Adrenal gland (tissue), 12 donors: ENCODE data around the gene BORCS6. TPM values are rescaled to one million over a fixed set of nuclear protein-coding genes. Genes with fewer than 3 reads are reported as not detected.

Experiments
- DNase-seq, 7 donors: peaks; one replicate each; pipeline ENCODE4 v3.0.0-alpha.2; 2019 to 2020
- H3K27ac ChIP-seq, 5 donors: fragments of 200-600 bp; sonication (generic) in 4 of 5; 1 replicate in 3 of 5; 2 replicates in 2 of 5; pipeline versions ENCODE4 v1.5.1 to v1.8.0; 2016 to 2020; ENCODE audit warnings: mild to moderate bottlenecking in 1 of 5
- H3K27me3 ChIP-seq: fragments of 200-600 bp; 2 replicates; pipeline ENCODE4 v1.8.0; 2021
- H3K36me3 ChIP-seq, 2 donors: fragments of 200-600 bp; replicated peaks in 1 of 2; 1 replicate in 1 of 2; 2 replicates in 1 of 2; pipeline versions ENCODE4 v1.5.1 to v1.8.0; 2018 to 2022
- H3K4me1 ChIP-seq, 2 donors: fragments of 200-600 bp; replicated peaks in 1 of 2; 1 replicate in 1 of 2; 2 replicates in 1 of 2; pipeline versions ENCODE4 v1.5.1 to v1.8.0; 2018 to 2021
- H3K4me3 ChIP-seq, 4 donors: fragments of 200-600 bp; sonication (generic) in 3 of 4; one replicate each; pipeline ENCODE4 v1.5.1; 2016 to 2018
- H3K9me3 ChIP-seq, 3 donors: fragments of 200-600 bp; sonication (generic) in 1 of 3; replicated peaks in 1 of 3; 1 replicate in 2 of 3; 2 replicates in 1 of 3; pipeline versions ENCODE4 v1.5.1 to v1.8.0; 2016 to 2021
- POLR2A ChIP-seq, 2 donors: fragments of 450-650 bp; IDR thresholded peaks; one replicate each; pipeline ENCODE4 v1.6.1; 2017; ENCODE audit warnings: antibody characterized with exemption in 2 of 2, mild to moderate bottlenecking in 2 of 2, moderate library complexity in 1 of 2
- WGBS, 4 donors: extraction: QIAGEN DNeasy Blood & Tissue Kit in 2 of 4; methylation state at CpG; one replicate each; pipeline versions ENCODE4 v1.1.5 to v1.1.7; 2013 to 2017; 5-methylcytosine and 5-hydroxymethylcytosine counted together
- intact Hi-C, 2 donors: fragments of 100-400 bp; cut with DNase I; formaldehyde crosslinking; loops; one replicate each; pipeline versions ENCODE4 v1.14.1 to v1.15.0; 2022 to 2023
- polyA plus RNA-seq, 3 donors: library from polyadenylated mRNA; stranded (reverse); fragments of 200-250 nt in 2 of 3; fragments of 350-450 nt in 1 of 3; fragmentation: Illumina TruSeq in 1 of 3; extraction: RNeasy Lipid Tissue Mini Kit (QIAGEN cat#74804) in 1 of 3; gene quantifications; one replicate each; pipeline ENCODE4 v1.2.3, GENCODE V29; 2013 to 2014
- total RNA-seq, 9 donors: library from RNA; depleted of rRNA in 4 of 9; stranded (reverse); fragments of >200 nt in 4 of 9; fragments of 120-200 nt in 1 of 9; fragmentation: NEBNext Ultra II Directional in 1 of 9; extraction: Animal tissue kit (Norgen Biotek cat#: 25700) in 1 of 9; gene quantifications; one replicate each; pipeline versions ENCODE4 v1.1.0 to v1.2.4, GENCODE V29; 2013 to 2023
- TF ChIP-seq, protein P1 (sequence below), 6 experiments: fragments of 450-650 bp in 4 of 6; fragments of 200-600 bp in 2 of 6; sonication (generic) in 1 of 6; IDR thresholded peaks; 1 replicate in 5 of 6; 2 replicates in 1 of 6; pipeline versions ENCODE4 v1.5.1 to v1.8.0; 2016 to 2021; ENCODE audit warnings: antibody characterized with exemption in 6 of 6, mild to moderate bottlenecking in 2 of 6, moderate library complexity in 1 of 6
- donor health status: healthy with polysubstance abuse.
- donor health status: Bipolar disorder and iron deficiency.
- donor health status: DM: yes; HTN: yes; CAD: no.
- donor health status: DM: no; HTN: no; CAD: no.
- donor health status: DM: no; HTN: no; CAD: no.
- donor health status: DM: yes; HTN: yes; CAD: no.

The BORCS6 gene
- total and polyA plus RNA-seq, 12 donors: 3.3 to 29.7 (median 12.3) TPM

- peak within 1 kb of the TSS; percentile 99 to 100 (median 100) for H3K27ac ChIP-seq
- peak; percentile 99 to 100 (median 99) for DNase-seq
- peak; percentile 98 to 99 for TF ChIP-seq POLR2A (IDR thresholded peaks at IDR 0.05)
- TF ChIP-seq, protein P1, sequence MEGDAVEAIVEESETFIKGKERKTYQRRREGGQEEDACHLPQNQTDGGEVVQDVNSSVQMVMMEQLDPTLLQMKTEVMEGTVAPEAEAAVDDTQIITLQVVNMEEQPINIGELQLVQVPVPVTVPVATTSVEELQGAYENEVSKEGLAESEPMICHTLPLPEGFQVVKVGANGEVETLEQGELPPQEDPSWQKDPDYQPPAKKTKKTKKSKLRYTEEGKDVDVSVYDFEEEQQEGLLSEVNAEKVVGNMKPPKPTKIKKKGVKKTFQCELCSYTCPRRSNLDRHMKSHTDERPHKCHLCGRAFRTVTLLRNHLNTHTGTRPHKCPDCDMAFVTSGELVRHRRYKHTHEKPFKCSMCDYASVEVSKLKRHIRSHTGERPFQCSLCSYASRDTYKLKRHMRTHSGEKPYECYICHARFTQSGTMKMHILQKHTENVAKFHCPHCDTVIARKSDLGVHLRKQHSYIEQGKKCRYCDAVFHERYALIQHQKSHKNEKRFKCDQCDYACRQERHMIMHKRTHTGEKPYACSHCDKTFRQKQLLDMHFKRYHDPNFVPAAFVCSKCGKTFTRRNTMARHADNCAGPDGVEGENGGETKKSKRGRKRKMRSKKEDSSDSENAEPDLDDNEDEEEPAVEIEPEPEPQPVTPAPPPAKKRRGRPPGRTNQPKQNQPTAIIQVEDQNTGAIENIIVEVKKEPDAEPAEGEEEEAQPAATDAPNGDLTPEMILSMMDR (IDR thresholded peaks at IDR 0.05): peak in 1 of 6 experiments; percentile 7
- intact Hi-C loops: no loop called here
- peaks cover 0 to 40% of the 10 kb centered on the region in 2 donors for H3K36me3 ChIP-seq
- WGBS, 4 donors: 2 to 6% (median 2%) methylated on average over 23 to 42 of the region's 42 CpGs
- no peaks in the 10 kb centered on the region for H3K9me3 ChIP-seq
- H3K27me3 ChIP-seq: no peaks in the 10 kb centered on the region
- H3K4me3 ChIP-seq: peak within 1 kb of the TSS in 3 of 4 donors; percentile 46 to 93 (median 47)
- H3K4me1 ChIP-seq: peaks cover 34 to 39% of the 10 kb centered on the region in 2 donors
Observed at GRCh38 chr17:8152112-8152775, 37.7 kb downstream of the BORCS6 start, which contains the start of gene PER1. TSS of gene PER1 (minus strand) at chr17:8152404. CDS start at chr17:8150706, 1,698 bp downstream.

GRCh38 chr17:8151641-8152111, 38.3 kb downstream of the BORCS6 start:
- H3K36me3 ChIP-seq: peaks cover 0 to 45% of the 10 kb centered on the region in 2 donors
- peak overlapping the region in 3 of 4 donors; percentile 46 to 93 (median 47) for H3K4me3 ChIP-seq
- intact Hi-C loops: no loop called here
- H3K9me3 ChIP-seq: no peaks in the 10 kb centered on the region
- H3K4me1 ChIP-seq: peaks cover 29 to 45% of the 10 kb centered on the region in 2 donors
- TF ChIP-seq, protein P1 (IDR thresholded peaks at IDR 0.05): no peak
- TF ChIP-seq POLR2A (IDR thresholded peaks at IDR 0.05): no peak
- peak; percentile 79 to 95 (median 90) for DNase-seq
- 1 to 2% (median 1%) methylated on average over 7 to 22 of the region's 22 CpGs for WGBS, 4 donors
- peak overlapping the region; percentile 99 to 100 (median 100) for H3K27ac ChIP-seq
- H3K27me3 ChIP-seq: no peaks in the 10 kb centered on the region

DNA sequence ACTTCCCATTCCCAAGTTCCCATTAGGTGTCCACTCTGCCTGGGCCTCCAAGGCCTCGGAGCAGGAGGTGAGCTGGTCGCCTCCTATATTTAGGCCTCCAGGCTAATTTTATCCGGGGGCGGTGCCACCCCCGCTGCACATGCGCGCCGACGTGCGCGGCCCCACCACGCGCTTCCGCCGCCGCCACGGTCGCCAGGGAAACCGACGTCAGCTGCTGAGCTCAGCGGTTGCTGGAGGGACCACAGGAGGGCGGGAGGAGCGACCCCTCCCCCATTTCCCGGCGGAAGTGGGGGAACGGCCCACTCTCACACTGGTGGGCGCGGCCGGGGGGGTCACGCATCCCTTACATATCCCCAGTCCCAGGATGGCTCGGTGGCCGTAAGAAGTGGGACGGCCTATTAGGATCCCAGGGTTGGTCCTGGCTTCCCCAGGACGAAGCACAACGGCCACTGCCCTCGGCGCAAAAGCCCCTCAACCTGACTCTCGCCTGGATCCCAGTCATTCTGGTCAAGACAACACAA, 38.8 kb downstream of the BORCS6 start:
- Histone ChIP-seq H3K4me1 (peaks cover 29 to 48% of the 10 kb centered on the region in 2 donors), H3K27me3 (no peaks in the 10 kb centered on the region), H3K9me3 (no peaks in the 10 kb centered on the region), H3K4me3 (peak overlapping the region in 3 of 4 donors; percentile 46 to 93 (median 47)), H3K36me3 (peaks cover 0 to 50% of the 10 kb centered on the region in 2 donors), H3K27ac (peak overlapping the region; percentile 99 to 100 (median 100))
- peak; percentile 61 to 84 for TF ChIP-seq POLR2A (IDR thresholded peaks at IDR 0.05)
- TF ChIP-seq, protein P1 (IDR thresholded peaks at IDR 0.05): peak in 3 of 6 experiments; percentile 24 to 39 (median 29)
- DNase-seq: peak; percentile 95 to 98 (median 96)
- intact Hi-C loops: no loop called here
- WGBS, 4 donors: 0 to 1% (median 0%) methylated on average over 3 to 38 of the region's 38 CpGs
